HG03175 (cell line): ENCODE measurements around the gene GTPBP6.
"Not testable (repeated sequence)": the region's sequence is repeated elsewhere in the genome, so short reads cannot be mapped to it uniquely, and the experiment has no call there.

Source experiments
- ATAC-seq: cut with Tn5 transposase; IDR thresholded peaks from one replicate; pipeline ENCODE4 v1.9.1; 2021; ENCODE audit warnings: mild to moderate bottlenecking, moderate library complexity; ENCODE audit not compliant: unreplicated experiment

The GTPBP6 gene

DNA sequence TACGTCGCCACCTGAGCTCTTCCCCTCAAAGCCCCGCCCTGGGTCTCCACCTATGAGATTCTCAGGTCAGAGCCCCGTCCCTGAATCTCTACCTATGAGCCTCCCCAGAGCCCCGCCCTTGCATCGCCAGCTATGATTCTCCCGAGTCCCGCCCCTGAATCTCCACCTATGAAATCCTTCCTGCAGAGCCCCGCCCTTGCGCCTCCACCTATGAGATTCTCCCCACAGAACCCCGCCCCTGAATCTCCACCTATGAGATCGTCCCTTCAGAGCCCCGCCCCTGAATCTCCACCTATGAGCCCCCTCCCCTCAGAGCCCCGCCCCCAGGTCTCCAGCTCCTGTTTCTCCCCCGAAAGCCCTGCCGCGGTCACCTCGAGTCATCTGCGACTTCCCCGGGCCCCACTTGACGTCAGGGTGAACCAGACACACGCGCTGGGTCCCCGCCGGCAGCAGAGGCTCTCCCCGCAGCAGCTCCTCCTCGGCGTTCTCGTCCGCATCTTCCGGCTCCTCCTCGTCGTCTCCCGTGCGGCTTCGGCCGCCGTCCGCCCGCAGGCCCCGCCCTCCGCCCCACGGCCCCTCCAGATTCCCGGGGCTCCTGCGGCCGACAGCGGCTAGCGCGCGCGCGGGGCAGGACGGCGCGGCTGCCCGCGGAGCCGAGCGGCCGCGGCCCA lies 393 bp downstream of the GTPBP6 start:
- ATAC-seq = peak; percentile 61

DNA sequence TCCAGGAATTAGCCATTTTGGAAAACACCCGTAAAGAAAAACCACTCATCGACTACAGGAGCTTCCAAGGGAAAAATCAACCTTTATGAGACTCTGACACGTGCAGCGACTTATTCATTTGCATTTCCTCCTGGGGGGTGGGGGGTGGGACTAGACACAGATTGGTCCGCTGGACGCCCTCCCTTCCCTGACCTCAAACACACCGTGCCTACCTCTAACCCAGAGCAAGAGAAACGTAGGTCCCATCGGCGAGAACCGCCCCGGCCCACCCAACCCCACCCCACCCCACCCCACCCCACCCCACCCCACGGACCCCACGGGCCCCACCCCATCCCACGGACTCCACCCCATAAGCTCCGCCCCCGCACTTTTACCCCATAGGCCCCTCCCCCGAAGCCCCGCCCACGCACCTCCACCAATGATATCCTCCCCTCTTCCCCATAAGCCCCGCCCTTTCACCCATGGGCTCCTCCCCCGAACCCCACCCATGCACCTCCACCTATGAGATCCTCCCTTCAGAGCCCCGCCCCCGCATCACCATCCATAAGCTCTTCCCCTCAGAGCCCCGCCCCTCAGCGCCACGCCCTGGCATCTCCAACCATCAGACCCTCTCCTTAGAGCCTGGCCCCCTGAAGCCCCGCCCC lies 1.1 kb downstream of the GTPBP6 start:
- ATAC-seq = no peak

DNA sequence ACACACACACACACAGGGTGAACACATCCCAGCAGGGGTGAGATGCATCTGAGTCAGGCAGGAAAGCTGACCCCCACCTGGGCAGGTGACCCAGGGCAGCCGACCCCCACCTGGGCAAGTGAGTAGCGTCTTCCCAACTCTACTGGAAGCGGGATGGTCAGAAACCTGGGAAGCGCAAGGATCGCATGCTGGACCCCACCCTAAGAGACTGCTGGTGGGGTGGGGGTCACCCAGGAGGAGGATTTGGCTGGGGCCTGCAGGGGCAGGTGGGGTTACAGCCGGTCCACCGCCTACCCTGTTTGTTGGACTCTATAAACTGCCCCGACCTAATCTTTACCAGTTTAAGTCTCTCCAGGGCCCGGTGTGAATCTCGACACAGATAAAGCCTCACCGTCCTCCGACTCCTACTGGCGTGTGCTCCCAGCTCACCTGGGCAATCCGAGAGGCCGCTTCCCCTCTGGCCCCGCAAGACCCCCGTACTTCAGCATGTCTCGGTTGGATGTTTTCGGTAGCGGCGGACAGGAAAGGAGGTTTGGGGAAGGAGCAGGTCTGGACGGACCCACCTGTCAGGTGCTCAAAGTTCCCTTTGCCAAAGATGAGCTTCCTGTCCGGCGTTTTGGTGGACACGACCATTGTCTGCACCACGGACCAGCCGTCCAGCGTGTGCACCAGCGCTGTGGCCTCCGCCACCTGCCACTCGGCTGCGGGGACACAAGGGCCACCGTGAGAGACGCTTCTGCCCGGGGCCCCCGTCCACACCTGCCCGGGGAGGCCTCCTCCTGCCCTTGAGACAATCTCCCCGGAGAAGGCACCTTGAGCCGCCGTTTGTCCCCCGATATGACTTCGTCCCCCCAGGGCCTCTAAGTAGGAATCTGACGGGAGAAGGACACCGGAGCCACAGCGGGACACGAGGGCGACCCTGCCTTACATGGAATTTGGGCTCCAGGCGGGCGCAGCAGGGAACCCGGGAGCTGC lies 2.0 kb downstream of the GTPBP6 start:
- ATAC-seq = no peak

DNA sequence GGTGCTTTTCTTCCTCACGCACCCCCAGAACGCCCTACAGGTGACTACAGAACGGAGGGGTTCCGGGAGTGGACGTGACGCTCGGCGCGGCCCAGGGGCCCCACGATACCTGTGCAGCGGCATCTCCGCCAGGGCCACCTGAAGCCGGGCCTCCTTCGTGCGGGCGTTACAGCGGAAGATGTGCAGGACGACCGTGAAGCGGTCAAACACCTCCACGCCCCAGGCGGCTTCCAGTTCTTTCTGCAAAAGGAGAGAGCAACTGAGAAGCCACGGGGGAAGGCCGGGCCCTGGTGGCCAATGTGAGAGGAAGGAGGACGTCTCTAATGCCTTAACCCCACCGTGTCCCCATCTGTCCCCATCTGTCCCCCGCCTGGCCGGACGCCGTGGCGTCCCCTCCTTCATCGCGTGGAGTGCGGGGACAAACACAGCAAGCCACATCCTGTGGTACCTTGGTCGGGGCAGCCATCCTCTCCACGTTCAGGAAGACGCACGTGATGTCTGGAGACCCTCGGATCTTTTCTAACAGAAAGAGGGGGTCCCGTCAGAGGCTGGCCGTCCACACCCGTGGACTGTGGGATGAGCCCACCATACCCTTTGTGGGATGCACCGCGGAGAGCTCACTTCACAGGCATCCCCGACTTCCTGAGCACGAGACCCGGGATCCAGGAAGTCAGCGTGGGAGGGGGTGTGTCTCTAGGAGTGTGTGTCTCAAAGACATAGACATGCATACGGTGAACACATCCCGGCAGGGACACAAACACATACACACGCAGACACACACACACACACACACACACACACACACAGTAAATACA lies 3.6 kb downstream of the GTPBP6 start:
- ATAC-seq = no peak

DNA sequence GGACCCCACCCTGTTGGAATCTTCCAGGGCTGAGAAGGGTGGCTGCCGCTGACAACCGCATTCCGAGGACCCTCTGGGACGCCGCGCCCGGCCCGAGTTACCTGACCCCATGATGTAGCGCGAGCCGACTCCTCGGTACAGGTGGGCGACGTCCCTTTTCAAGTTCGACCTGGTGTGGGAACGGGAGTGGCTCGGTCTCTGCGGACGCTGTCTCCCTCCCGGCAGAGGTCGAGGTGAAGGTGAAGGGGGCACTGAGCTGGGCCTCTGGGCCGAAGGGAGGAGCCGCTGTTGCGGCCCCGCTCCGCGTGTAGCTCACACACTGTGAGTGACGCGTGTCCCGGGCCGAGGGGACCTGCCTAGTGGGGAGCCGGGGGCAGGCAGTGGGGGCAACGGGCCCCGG lies 4.5 kb downstream of the GTPBP6 start:
- ATAC-seq = no peak

DNA sequence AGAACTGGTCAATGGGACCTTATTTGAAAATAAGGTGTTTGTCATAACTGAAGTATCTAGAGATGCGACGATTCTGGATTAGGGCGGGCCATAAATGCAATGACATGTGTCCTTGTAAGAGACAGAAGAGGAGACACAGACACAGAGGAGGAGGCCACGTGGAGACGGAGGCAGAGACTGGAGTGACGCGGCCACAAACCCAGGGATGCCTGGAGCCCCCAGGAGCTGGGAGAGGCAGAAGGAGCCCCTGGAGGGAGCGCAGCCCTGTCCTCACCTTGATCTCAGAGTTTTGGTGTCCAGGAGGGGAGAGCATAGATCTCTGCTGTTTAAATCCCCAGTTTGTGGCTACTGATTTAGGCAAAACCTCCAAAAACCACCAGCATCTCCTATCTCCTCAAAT lies 5.0 kb downstream of the GTPBP6 start:
- ATAC-seq = no peak

DNA sequence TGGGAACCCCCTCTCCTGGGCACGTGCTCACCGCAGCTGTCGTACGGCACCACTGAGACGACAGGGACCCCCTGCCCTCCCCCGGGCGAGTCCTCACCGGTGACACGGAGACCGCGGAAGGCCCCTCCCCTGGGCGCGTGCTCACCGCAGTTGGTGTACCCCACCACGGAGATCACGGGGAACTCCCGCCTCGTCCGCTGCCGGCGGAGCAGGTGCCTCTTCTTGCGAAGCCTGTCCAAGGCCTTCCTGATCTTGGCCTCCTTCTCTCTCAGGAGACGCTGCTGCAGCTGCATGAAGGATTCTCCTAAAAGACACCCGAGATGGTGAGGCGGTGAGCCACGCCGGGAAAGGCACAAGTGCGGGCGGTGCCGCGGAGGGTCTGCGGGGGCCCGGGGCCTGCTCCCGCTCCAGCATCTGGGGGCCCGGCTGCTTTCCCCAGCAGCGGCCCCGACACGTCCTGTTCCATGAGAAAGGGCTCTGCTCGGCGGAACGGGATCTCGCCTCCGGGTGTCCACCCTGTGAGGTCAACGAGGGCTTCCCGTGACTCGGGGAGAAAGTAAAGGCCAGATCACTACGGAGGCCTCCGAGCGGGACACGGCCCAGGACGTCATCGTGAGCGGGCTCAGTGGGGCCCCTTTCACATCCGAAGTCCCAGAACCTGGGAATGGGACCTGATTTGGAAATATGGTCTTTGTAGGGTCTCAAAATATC lies 5.8 kb downstream of the GTPBP6 start:
- ATAC-seq = no peak

DNA sequence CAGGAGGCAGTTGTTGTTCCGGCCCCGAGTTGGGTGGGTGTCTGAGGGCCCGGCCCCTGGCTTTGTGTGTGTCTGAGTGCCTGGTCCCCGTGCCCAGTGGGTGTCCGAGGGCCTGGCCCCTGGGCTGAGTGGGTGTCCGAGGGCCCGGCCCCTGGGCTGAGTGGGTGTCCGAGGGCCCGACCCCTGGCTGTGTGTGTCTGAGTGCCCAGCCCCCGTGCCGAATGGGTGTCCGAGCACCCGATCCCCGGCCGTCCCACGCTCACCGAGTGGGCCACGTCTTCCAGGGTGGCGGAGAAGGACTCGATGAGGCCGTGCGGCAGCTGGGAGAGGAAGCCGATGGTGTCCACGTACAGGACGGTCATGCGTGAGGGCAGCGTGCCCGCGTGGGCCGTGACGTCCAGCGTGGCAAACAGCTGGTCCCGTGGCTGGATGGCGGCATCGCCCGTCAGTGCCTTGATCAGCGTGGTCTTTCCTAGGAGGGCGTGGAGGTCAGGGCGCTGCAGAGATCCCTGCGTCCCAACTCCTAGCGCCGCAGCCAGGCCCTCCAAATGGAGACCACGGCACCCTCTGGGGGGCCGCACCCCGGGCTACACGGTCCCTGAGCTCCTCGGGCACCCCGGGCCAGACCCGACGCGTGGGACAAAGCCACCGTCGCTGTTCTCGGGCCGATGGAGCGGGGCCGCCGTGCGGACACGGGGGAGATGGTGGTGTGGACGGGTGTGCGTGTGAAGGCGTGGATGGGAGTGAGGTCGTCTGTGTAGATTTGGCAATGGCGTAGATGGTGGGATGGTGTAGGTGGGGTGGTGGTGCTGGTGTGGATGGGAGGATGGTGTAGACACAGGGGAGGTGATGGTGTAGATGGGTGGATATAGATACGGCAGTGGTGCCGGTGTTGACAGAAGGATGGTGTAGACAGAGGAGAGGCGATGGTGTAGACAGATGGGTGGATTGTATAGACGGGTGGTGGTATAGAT lies 7.2 kb downstream of the GTPBP6 start:
- ATAC-seq = no peak

DNA sequence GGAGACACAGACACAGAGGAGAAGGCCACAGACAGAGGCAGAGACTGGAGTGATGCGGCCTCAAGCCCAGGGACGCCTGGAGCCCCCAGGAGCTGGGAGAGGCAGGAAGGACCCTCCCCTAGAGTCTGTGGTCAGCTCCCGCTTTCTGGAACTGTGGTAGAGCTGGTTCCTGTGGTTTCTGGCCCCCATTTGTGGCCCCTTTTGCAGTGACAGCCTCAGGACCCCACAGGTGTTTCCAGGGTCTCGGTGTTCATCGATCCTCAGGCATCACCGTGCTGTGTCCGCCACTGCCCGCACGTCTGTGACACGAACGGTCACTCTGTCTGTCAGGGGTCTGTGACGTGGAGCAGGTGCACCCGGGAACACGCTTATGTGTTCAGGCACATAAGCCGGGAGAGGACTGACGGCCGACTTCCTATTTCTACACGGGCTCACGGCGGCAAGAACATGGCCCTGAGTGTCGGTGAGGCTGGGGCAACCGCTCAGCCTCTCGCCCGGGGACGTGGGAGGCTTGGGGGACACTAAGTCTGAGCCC lies 7.9 kb downstream of the GTPBP6 start:
- no peak for ATAC-seq

DNA sequence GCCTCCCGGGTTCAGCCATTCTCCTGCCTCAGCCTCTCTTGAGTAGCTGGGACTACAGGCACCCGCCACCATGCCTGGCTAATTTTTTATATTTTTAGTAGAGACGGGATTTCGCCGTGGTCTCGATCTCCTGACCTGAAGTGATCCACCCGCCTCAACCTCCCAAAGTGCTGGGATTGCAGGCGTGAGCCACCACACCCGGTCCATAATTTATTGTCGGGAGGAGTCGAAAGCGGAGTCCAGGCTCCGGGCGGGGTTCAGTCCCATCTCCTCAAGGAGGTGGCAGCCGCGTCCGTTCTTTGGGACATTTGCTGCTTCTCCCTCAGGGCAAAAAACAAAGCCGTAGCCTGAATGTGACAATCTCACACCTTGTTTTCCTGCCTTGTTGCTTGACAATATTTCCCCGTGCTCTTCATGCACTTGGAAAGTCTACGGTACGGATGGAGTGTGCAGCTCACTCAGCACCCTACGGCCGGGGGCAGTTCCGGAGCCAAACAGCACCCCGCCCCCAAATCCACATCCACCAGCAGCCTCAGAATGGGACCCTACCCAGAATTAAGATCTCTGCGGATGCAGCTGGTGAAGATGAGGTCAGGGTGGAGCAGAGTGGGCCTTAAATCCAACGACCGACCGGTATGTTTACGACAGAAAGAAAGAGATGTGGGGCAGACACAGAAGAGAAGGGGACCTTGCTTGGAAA lies 9.6 kb downstream of the GTPBP6 start:
- ATAC-seq = no peak

DNA sequence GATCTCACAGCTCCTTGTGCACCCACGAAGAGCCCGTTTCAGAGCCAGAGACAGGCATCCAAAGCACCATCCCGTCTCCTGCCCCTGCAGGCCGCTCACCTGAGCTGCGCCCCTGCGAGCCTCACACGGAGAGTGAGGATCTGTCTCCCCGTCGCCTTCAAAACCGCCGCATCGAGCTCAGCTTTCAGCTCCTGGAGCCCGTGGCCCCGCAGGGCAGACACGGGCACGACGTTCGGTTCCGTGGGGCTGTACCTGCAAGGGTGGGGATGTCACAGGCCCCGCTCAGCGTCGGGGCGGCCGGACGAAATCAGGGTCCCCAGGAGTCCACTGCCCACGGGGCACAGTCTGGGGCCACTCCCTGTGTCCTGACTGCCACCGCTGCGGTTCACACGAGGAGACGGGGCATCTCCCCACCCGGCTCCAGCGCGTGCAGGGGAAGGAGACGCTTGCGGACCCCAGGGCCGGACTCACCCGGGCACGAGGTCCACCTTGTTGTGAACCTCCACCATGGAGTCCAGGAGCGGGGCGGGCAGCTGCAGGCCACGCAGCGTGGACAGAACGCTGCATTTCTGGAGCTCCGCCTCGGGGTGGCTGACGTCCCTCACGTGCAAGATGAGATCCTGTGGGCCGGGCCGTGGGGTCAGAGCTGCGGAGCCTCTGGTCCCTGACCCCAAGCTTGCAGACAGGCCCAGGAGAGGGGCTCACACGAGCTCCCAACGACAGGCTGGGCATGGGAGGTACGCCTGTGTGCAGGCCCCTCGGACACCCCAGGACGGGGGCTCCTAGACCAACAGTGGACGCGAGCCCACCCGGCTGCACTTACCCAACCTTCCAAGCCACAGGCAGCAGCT lies 11.1 kb downstream of the GTPBP6 start:
- no peak for ATAC-seq

DNA sequence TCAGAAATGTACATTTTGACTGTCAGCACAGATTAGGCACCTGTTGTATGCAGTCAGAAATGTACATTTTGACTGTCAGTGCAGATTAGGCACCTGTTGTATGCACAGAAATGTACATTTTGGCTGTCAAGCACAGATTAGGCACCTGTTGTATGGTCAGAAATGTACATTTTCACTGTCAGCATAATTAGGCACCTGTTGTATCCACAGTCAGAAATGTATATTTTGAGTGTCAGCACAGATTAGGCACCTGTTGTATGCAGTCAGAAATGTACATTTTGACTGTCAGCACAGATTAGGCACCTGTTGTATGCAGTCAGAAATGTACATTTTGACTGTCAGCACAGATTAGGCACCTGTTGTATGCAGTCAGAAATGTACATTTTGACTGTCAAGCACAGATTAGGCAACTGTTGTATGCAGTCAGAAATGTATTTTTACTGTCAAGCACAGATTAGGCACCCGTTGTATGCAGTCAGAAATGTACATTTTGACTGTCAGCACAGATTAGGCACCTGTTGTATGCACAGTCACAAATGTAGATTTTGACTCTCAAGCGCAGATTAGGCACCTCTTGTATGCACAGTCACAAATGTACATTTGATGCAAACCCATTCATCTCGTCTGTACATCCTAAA lies 11.9 kb downstream of the GTPBP6 start:
- ATAC-seq = not testable (repeated sequence)

DNA sequence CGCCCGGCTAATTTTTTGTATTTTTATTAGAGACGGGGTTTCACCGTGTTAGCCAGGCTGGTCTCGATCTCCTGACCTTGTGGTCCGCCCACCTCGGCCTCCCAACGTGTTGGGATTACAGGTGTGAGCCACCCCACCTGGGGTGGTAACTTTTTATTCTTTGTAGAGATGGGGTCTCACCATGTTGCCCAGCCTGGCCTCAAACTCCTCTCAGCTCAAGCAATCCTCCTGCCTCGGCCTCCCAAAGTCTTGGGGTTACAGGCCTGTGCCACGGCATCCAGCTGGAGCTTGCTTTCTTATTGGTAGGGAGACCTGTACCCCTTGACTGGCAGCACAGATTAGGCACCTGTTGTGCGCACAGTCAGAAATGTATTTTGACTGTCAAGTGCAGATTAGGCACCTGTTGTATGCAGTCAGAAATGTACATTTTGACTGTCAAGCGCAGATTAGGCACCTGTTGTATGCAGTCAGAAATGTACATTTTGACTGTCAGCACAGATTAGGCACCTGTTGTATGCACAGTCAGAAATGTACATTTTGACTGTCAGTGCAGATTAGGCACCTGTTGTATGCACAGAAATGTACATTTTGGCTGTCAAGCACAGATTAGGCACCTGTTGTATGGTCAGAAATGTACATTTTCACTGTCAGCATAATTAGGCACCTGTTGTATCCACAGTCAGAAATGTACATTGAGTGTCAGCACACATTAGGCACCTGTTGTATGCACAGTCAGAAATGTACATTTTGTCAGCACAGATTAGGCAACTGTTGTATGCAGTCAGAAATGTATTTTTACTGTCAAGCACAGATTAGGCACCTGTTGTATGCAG lies 12.6 kb downstream of the GTPBP6 start:
- not testable (repeated sequence) for ATAC-seq

DNA sequence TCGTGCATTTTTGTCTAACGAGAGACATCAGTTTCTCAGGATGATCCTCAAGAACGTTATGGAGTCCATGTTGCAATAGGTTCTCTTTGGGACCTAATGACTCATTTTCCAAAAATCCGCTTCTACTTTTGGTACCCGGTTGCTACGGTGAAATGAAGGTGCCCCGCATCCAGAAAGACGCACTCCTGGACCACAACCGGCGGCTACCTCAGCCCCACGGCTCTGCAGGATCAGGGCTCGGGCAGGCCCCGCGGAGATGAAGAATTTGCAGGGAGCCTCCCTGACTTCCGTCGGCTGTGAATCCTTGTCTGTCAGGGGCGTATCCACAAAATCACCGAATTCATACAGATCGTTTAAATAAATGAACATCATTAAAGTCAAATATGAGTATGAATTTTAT lies 15.6 kb downstream of the GTPBP6 start:
- no peak for ATAC-seq

DNA sequence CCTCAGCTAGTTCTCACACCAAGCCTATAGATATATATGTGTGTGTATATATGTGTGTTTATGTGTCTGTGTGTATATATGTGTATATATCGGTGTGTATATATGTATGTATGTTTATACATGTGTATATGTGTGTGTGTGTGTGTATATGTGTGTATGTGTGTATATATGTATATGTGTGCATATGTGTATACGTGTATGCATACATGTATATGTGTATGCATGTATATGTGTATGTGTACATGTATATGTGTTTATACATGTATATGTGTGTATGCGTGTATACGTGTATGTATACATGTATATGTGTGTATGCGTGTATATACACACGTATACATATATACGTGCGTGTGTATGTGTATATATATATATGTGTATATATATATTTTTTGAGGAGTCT lies 18.3 kb downstream of the GTPBP6 start:
- no peak for ATAC-seq

DNA sequence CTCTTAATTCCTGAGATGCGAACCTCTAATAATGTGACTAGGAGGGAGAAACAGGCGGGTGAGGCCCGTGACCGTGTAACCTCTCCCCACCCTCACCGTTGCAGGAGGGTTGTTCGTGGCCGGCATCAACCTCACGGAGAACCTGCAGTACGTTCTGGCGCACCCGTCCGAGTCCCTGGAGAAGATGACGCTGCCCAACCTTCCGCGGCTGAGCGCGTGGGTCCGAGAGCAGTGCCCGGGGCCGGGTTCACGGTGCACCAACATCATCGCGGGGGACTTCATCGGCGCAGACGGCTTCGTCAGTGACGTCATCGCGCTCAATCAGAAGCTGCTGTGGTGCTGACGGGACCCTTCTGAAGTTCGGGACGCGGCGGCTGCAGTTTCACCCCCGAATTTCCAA lies 19.6 kb downstream of the GTPBP6 start:
- ATAC-seq = no peak
